Stimulated activated CD4-positive, alpha-beta T cell treated with anti-CD3 and anti-CD28 coated beads, Interleukin-12 subunit alpha, Interleukin-12 subunit beta, amount 100 ng/mL, for 4 hours (primary cell): ENCODE data around the gene SLC16A6.
A peak's percentile ranks its signal among the peaks of the same experiment; 100 is the strongest.
"Not testable (repeated sequence)": the region's sequence is repeated elsewhere in the genome, so short reads cannot be mapped to it uniquely, and the experiment has no call there.

Experiments
- DNase-seq: peaks from one replicate; pipeline ENCODE4 v3.0.0-alpha.2; 2020

Gene SLC16A6

DNA sequence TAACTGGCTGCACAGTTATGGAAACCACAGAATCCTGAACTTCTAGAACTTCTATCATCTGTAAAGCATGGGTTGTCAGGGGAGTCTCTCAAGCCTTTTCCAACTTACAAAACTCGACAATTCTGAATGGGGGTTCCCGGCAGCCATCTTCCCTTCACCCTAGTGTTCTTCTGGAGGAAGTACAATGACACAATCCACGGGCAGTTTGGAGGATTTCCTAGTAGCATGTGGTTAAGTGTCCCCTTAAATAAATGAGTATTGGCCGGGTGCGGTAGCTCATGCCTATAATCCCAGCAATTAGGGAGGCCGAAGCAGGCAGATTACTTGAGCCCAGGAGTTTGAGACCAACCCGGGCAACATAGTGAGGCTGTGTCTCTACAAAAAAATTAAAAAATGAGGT is 2.1 kb downstream of the SLC16A6 start:
- DNase-seq = no peak

DNA sequence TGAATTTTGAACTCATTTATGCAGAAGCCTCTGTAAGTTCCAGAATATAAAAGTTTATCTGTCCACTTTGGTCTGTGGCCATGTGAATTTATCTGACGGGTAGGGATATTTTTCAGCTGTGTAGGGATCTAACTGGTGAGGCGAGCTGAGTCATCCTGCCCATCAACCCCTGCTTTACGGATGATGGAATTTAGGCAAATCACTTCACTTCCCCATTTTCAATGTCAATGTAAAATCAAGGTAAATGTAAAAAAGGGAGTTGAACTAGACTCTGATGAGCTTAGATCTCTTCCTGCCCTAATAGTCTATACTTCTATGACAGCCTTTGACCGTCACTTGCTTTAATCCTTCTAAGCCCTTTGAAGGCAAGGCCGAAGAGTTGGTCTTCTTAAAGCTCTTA is 2.6 kb downstream of the SLC16A6 start:
- no peak for DNase-seq

DNA sequence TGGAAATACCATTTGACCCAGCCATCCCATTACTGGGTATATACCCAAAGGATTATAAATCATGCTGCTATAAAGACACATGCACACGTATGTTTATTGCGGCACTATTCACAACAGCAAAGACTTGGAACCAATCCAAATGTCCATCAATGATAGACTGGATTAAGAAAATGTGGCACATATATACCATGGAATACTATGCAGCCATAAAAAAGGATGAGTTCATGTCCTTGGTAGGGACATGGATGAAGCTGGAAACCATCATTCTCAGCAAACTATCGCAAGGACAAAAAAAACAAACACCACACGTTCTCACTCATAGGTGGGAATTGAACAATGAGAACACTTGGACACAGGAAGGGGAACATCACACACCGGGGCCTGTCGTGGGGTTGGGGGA is 9.0 kb downstream of the SLC16A6 start:
- DNase-seq = not testable (repeated sequence)

DNA sequence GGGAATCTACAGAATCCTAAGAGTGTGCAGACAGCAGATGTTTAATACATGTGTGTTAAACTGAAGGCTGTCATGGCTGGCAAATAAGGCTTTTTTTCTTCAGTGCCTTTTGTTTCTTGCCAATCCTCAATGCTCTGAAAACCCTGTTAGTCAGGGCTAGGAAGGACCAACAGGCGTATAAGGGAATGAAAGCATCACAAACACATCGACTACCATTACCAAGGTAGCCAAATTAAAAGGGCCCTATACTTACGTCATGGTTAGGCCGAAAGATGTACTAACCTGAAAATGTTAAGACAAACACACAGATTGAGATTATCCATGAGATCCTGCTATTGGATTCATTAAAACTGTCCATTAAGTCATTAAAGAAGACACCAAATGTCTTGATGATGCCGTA is 13.1 kb downstream of the SLC16A6 start:
- no peak for DNase-seq

DNA sequence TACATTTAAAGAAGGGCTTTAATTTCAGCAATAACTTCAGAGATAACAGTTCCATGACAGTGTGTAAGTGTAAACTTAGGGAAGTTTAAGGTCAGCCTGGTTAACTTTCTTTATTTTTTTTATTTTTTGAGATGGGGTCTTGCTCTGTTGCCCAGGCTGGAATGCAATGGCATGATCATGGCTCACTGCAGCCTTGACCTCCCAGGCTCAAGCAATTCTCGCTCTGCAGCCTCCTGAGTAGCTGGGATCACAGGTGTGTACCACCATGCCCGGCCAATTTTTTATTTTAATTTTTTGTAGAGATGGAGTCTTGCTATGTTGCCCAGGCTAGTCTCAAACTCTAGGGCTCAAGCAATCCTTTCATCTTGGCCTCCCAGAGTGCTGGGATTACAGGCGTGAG is 14.6 kb downstream of the SLC16A6 start:
- DNase-seq = not testable (repeated sequence)

DNA sequence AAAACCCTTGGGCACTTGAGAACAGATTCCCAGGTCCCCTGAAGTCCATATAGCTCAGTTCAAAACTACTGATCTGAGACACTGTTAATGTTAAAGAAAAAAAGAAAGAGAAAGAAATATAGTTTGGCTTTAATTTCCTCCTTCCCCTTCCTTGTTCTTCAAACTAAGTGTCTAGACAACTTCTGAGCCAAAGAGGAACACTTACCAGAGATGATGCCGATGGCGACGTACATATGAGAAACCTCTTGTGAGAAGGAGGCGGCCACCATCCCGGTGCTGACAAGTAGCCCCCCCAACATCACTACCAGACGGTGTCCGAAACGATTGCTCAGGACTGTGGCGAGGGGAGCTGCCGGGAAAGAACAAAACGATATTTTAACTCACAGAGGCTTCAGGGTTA is 17.2 kb downstream of the SLC16A6 start:
- no peak for DNase-seq

DNA sequence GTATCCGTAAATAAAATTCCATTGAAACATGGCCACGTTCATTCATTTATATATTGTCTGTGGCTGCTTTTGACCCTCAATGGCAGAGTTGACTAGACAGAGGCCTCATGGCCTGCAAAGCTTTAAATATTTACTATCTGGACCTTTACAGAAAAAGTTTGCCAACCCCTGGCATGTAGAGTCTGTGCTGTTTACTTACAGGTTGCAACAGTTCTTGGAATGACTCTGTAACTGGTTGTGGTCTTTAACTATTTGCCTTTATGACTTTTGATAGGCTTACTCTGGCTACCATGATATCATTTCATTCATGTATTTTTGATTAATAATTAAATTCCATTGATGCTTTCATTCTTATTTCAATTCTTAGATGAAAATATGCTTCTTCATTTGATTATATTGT is 25.1 kb downstream of the SLC16A6 start:
- DNase-seq = not testable (repeated sequence)

DNA sequence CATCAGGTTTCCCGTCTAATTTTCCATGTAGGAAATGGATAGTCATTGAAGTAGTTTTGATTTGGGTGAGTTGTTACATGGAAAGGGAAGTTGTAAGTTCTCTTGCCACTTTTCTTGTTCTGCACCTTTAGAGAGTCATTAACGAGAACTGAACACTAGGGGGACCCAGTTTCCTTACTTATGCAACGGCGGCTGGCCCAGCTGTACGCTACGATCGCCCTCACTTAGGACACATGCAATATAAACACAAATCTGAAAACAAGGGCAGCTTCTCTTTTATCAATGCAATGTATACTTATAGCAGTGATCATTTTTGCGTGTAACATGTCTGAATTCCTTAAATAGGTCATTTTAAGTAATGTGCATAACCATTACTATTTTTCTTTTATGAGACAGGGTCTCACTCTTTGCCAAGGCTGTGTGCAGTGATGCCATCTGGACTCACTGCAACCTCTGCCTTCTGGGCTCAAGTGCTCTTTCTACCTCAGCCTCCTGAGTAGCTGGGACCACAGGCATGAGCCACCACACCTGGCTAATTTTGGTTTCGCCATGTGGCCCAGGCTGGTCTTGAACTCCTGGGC is 27.7 kb downstream of the SLC16A6 start:
- not testable (repeated sequence) for DNase-seq

DNA sequence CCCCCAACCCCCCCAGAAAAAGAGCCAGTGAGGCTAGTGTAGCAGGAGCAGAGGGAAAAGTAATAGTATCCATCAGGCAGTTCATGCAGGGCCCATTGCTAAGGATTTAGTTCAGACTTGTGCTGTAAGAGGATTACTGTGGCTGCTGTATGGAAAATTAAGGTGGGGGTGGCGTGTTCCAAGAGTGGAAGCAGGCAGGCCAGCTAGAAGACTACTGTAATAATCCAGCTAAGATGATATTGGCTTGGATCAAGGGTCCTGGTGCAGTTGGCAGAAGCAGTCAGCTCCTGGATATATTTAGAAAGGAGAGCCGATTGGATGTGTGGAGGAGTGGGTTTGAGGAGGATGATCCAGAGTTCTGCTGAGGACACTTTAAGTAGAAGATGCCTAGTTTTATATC is 28.5 kb downstream of the SLC16A6 start:
- DNase-seq = not testable (repeated sequence)

DNA sequence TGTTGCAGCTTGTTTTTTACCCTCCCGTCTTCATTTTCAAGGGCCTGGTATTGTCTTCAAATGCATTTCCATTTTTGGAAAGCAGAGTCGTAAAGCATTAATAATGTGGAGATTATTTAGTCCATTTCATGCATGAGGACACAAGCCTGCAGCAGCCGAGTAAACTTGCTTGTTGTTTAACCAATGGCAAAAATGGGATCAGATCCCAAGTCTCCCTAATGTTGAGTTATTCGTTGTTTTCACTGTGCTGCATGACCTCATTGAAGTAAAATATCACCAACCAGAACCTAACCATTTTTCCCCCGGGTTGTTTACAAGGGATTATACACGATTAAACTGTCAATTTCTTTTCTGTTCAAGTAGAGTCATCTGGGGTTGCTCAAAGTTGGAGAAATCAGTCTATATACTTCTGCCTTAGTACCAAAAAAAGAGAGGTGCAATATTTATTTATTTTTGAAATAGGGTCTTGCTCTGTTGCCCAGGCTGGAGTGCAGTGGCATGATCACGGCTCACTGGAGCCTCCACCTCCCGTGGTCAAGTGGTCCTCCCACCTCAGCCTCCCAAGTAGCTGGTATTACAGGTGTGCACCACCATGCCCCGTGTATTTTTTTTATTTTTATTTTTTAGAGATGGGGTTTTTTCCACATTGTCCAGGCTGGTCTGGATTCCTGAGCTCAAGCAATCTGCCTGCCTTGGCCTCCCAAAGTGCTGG is 30.7 kb downstream of the SLC16A6 start:
- DNase-seq = no peak

DNA sequence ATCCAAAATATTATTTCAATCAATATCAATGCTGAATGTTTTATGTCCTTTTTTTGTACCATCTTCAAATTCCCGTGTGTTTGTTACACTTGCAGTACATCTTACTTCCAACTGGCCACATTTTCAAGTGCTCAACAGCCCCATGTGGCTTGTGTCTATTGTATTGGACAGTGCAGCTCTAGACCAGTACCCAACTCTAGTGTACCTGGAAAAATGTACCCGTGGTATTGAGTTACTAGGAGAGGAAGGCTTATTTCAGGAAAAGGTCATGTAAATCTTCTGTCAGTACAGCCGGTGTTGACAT is 31.3 kb downstream of the SLC16A6 start:
- DNase-seq = not testable (repeated sequence)

DNA sequence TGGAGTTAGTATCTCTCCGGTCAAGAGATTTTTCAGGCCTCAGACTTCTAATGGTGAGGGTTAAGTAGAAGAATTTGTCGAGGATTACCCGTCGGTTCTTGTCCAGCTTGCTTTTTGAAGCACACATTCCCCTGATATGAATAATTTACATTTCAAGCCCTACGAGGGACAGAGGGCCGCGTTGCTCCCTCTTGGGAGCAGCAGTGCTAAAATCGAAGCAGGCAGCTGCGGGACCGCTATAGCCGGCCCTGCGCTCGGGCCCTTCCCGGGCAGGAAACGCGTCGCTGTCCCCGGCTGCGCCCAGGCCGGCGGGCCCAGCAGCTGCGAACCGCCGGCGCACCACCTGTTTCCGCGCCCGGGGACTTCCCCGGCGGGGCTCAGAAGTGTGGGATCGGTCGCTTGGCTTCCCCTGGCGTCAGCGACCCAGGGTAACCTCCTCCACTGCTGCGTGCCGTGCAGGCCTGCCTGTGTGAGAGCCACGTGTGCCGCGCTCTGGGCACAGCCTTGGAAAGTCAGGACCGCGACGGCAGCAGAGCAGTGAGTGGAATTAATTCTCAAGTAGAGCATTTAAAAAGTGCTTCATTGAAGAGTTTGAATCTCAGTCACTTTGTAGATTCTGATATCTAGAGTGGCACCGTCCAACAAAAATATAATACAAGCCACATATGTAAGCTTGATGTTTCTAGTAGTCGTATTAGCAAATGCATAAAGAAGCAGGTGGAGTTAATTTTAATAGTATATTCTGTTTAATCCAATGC is 31.9 kb downstream of the SLC16A6 start:
- DNase-seq = peak; percentile 62

DNA sequence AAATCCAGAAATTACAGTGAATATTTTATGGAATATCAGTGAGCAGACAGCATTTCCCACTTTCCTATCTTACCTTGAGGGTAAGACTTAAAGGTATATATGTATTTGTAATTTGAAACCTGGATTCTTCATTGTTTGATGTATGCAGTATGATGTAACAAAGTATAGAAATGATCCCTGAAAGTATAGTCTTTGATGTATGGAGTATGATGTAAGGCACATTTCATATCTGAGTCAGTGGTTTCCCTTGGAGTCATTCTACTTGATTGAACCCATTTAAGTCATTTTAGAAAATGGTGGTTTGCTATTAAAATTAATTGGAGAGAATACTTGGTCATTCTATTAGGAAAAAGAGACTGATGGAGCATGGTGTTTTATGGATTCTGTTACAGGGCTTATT is 33.0 kb downstream of the SLC16A6 start:
- DNase-seq = no peak

DNA sequence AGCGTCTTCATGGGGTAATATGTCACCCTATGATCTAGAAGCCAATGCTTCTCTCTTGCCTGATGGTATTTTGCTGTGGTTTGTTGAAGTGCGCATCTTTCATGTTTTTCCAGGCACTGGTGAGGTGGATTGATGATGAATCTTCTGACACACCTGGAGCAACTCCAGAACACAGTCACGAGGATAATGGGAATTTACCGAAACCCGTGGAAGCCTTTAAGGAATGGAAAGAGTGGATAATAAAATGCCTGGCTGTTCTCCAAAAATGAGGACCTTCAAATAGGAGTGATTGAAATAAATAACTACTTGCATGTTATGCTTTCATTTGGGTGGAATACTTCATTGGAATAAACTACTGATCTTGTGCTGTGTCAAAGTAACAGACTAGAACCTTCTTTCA is 34.2 kb downstream of the SLC16A6 start:
- DNase-seq = not testable (repeated sequence)

DNA sequence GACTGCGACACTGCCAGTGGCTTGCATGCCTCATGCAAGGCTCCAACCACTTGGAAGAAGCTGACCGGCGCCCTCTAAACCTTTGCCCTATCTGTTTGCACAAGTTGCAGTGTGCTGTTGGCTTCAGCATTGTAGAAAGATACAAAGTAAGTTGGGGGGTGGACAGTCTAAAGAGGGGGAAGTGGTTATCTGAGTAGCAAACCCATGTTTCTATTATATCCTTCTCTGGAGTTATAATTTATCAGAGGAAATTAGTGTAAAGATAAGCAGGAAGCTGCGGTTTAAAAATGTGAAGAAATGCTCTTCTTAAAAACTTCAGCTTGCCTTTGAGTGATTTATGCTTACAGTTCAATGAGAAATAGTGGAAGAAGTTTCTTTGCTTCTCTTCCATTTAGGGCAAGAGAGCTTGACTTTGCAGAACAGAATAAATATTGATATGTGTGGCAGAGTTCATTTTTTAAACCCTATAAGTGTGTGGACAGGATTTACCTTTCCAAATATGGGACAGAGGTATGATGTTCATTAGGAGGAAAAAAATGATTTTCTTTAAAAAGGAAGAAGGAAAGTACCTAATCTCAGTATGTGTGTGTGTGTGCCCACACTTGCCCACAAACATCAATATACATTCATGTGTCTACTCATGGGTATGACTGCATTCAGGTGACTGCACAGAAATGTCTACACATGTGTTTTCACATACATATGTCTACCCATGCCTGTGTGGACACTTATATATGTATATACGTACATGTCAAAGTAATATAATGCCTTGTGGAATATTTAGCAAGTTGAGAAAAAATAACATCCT is 35.0 kb downstream of the SLC16A6 start:
- DNase-seq = no peak

DNA sequence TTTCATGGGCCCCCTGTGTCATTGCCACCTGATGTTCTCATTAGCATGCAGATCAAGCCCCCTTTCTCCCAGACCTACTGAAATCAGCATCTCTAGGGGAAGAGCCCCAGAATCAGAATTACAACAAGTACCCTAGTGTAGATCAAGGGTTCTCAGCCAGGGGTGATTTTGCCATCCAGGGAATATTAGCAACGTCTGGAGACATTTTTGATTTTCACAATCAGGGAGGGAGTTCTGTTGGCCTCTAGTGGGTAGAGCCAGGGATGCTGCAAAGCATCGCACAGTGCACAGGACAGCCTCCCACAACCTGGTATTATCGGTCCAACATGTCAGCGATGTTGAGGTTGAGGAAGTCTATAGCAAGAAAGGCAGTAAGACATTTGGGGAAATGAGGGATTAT is 35.8 kb downstream of the SLC16A6 start:
- no peak for DNase-seq

DNA sequence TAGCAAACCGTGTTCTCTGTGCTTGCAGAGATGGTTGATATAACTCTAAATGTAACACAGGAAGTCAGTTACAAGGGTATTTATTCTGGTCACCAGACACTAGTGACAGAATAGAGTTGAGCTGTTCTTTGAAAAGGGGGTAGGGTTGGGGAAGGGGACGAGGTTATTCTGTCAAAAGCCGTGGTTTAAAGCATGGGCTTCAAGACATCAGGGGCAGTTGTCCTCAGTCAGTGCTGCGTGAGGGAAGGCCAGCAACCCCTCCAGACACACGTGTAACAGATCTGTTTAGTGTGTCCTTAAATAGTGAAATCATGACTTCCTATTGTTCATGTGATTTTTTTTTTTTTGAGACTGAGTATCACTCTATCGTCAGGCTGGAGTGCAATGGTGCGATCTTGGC is 37.5 kb downstream of the SLC16A6 start:
- DNase-seq = not testable (repeated sequence)

DNA sequence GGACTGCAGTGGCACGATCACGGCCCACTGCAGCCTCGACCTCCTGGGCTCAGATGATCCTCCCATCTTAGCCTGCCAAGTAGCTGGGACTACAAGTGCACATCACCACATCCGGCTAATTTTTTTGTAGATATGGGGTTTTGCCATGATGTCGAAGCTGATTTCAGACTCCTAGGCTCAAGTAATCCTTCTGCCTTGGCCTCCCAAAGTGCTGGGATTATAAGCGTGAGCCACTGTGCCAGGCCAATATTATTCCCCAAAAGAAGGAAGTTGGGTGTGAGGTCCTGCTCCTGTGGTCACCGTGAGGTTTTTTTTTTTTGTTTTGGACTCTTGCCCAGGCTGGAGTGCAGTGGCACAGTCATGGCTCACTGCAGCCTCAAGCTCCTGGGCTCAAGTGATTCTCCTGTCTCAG is 41.6 kb downstream of the SLC16A6 start:
- no peak for DNase-seq

DNA sequence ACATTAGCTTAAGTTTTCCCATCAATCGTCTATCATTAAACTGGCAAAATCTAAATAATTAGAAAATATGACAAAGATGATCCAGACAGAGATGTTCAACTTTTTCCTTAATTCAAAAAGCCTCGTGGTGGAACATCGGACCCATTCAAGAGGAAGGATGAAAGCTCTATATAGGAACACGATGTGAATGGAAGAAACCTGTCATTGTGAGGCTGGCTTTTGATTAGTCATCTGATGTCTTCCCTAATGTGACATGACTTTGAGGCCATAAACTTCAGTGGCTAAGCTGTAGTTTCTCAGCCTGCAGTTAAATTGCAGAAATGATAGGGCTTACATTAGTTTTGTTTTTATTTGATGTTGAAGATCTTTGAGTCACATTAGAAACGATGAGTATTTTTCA is 42.0 kb downstream of the SLC16A6 start:
- DNase-seq = no peak

DNA sequence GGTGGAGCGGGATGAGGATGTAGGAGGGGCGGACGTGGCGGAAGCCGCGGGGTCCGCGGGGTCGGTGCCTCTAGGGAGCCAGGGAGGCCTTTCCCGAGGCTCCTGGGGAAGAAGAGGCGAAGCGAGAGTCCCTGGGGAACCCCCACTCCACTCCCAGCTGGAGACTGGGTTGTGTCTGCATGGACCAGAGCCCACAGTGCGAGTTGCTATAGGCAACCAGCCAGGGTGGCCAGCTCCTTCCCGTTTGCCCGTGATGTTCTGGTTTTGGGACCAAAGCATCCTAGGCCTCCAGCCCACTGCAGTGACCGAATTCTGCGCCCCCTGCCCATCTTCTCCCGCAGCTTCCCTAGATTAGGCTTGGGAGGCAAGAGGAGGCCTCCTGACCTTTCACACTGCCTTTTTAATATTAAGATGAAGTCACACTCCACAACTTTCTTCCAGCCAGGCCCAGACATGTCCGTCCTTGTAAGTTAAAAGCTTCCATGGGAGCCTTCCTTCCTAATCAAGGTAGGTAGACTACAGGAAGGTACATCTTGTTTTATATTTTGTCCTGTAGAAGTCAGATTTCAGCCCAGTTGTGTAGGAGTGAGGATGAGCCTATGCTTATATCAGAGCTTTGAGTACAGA is 42.6 kb downstream of the SLC16A6 start:
- no peak for DNase-seq

DNA sequence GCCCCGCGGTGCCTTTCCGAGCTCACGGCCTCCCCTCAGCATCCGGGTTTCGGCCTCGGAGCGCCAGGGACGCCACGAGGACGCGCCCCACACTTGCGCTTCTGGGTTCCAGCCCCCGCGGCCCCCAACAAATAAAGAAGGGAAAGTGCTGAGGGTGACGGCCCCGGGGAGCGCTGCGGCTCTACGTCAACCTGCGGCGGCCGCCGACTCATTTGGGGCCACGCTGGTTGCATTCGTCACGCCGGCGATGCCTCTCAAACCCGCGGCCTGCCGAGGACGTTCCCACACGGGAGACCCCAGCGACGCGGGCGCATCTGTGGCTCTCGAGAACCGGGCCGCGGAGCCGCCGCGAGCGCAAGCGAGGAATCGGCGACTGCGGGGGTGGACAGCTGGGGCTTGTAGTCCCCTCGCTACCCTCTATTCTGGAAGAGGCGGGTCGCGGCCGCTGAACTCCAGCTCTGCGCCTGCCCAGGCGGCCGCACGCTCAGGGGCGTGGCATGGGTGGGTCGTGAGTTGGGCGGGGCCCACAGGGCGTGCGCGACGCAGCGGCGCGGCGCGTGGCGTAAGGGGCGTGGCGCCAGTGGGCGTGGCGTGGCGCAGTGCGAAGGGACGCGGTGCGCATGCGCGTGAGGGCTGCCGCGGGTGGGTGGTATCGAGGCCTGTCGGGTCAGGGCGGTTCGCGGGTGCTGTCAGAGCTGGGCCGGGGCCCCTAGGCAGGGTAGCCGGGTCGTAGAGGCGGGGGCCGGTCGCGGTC is 43.3 kb downstream of the SLC16A6 start, which contains the start of gene AMZ2:
Gene AMZ2 (plus strand): TSS at position 599 of the 754 bp plus-strand sequence. CDS start 2,145 bp downstream, outside the sequence.
- DNase-seq = peak; percentile 98
